ENCODE measurements around the gene NAA16. TPM values are rescaled to one million over a fixed set of nuclear protein-coding genes. Genes with fewer than 3 reads are reported as not detected.

The NAA16 gene
- total and polyA plus RNA-seq, 2 of the 4 experiments (the other 2 are of a cell fraction): 6.6 to 8.8 TPM

GRCh38 chr13:41356786-41357185 is 45.7 kb downstream of the NAA16 start:
- no peak overlapping the region for H4K91ac ChIP-seq (ENCODE audit: insufficient read depth, low read depth, low read length)
- no peak overlapping the region for H2BK15ac ChIP-seq (ENCODE audit: low read depth, low read length)
- H3K9me1 ChIP-seq (ENCODE audit: insufficient read depth, low read length): peaks cover 6% of the 10 kb centered on the region; the same call in 1 of the 2 replicates
- DNase-seq (no peak), ATAC-seq (ENCODE audit: low read depth) (no peak)
- H3K9me3 ChIP-seq (ENCODE audit: control insufficient read depth, insufficient read depth, low read length): no peaks in the 10 kb centered on the region
- H3K4me2 ChIP-seq (ENCODE audit: low read depth, low read length): no peak overlapping the region
- dilution Hi-C loops (cut with HindIII; ENCODE audit: low sequenced_read_pairs, unreplicated experiment): no loop called here
- no peak overlapping the region for H2AK9ac ChIP-seq (replicated peaks; ENCODE audit: low read depth, low read length, poor library complexity)
- H2BK20ac ChIP-seq (ENCODE audit: low read depth, low read length): no peak overlapping the region
- H4K20me1 ChIP-seq (ENCODE audit: insufficient read depth, low read length): peaks cover 3% of the 10 kb centered on the region; the same call in 1 of the 2 replicates
- peaks cover 15% of the 10 kb centered on the region for H3K36me3 ChIP-seq (ENCODE audit: control insufficient read depth, insufficient read depth, low read length)
- no peak overlapping the region for H3K23ac ChIP-seq (ENCODE audit: low read depth, low read length)
- H3K4me3 ChIP-seq (ENCODE audit: insufficient read depth, low read depth, low read length): no peak overlapping the region
- CTCF ChIA-PET: no interaction called here
- H3K18ac ChIP-seq (ENCODE audit: low read depth, low read length): no peak overlapping the region
- no peak overlapping the region for H2BK5ac ChIP-seq (ENCODE audit: low read depth, low read length, poor library complexity, severe bottlenecking)
- no peak overlapping the region for H3K27ac ChIP-seq (ENCODE audit: insufficient read depth, low read length)
- H2BK120ac ChIP-seq (ENCODE audit: low read depth, low read length): no peak overlapping the region
- TF ChIP-seq USF2 (IDR thresholded peaks at IDR 0.05; ENCODE audit: low read depth, low read length) (no peak), CEBPB (IDR thresholded peaks at IDR 0.05; ENCODE audit: low read depth, low read length) (no peak)
- no peaks in the 10 kb centered on the region for H3K27me3 ChIP-seq (ENCODE audit: control insufficient read depth, insufficient read depth, low read length)
- H3K14ac ChIP-seq (replicated peaks; ENCODE audit: low read depth, low read length): 0 out of 2 replicates have a peak overlapping the region, but pooled peaks have one; percentile 15
- H3K79me1 ChIP-seq (ENCODE audit: low read depth in 1 of 2, low read length in 2 of 2): peaks cover 8 to 34% of the 10 kb centered on the region in 2 experiments; a peak in 3 of 4 replicates
- BruUV-seq (replicated peaks): no TSS peak
- no peak overlapping the region for H4K8ac ChIP-seq (ENCODE audit: low read depth in 2 of 2, low read length in 2 of 2)
- H3K4me1 ChIP-seq (ENCODE audit: control insufficient read depth, insufficient read depth, low read length): peaks cover 3% of the 10 kb centered on the region
- intact Hi-C loops (cut with micrococcal nuclease): no loop called here
- H3K4ac ChIP-seq (ENCODE audit: low read depth, low read length): no peak overlapping the region
- no peak overlapping the region for H2AFZ ChIP-seq (replicated peaks; ENCODE audit: low read length, poor library complexity)
- no peak overlapping the region for H4K5ac ChIP-seq (ENCODE audit: low read depth, low read length)
- no peak overlapping the region for H3K56ac ChIP-seq (ENCODE audit: extremely low read depth, insufficient read depth, low read length)
- in situ Hi-C loops (cut with MboI; ENCODE audit: low sequenced_read_pairs): no loop called here
- WGBS, 2 experiments (ENCODE audit: extremely low coverage in 2 of 2, insufficient read length in 1 of 2): 100% methylated on average over 3 of the region's 6 CpGs; no CpG with 5 or more reads in 1 of the 2 experiments
- no peak overlapping the region for H3K9ac ChIP-seq (ENCODE audit: low read depth, low read length)
- POLR2A ChIA-PET (ENCODE audit: unreplicated experiment): no interaction called here
- no peak overlapping the region for H2AK5ac ChIP-seq (ENCODE audit: low read depth, low read length)

All from IMR-90 (cell line).